ENCODE data around the gene SEC14L5.

The SEC14L5 gene

GRCh38 chr16:4968879-4969483 lies 10.9 kb downstream of the SEC14L5 start:
- no peak for TF ChIP-seq CTCF (IDR thresholded peaks at IDR 0.05)
- no peak overlapping the region for H3K4me3 ChIP-seq
- H3K27ac ChIP-seq: no peak overlapping the region
- no peak for DNase-seq (ENCODE audit: low spot score)

GRCh38 chr16:4970010-4970409 lies 11.9 kb downstream of the SEC14L5 start:
- no peak overlapping the region for H3K27ac ChIP-seq
- no peak for DNase-seq (ENCODE audit: low spot score)
- no peak overlapping the region for H3K4me3 ChIP-seq
- TF ChIP-seq CTCF (IDR thresholded peaks at IDR 0.05): no peak

- no peak for DNase-seq (ENCODE audit: low spot score)
- H3K4me3 ChIP-seq: no peak overlapping the region
- no peak overlapping the region for H3K27ac ChIP-seq
- no peak for TF ChIP-seq CTCF (IDR thresholded peaks at IDR 0.05)
These were observed 14.9 kb downstream of the SEC14L5 start for GRCh38 chr16:4972938-4973587.

- H3K4me3 ChIP-seq: no peak overlapping the region
- DNase-seq (ENCODE audit: low spot score): no peak
- no peak overlapping the region for H3K27ac ChIP-seq
- no peak for TF ChIP-seq CTCF (IDR thresholded peaks at IDR 0.05)
These were observed 17.9 kb downstream of the SEC14L5 start for GRCh38 chr16:4976079-4976478.

- no peak for TF ChIP-seq CTCF (IDR thresholded peaks at IDR 0.05)
- H3K4me3 ChIP-seq: no peak overlapping the region
- H3K27ac ChIP-seq: no peak overlapping the region
- DNase-seq (ENCODE audit: low spot score): no peak
These were observed 18.5 kb downstream of the SEC14L5 start for GRCh38 chr16:4976611-4977145.

- DNase-seq (ENCODE audit: low spot score): no peak
- H3K27ac ChIP-seq: no peak overlapping the region
These were observed 21.0 kb downstream of the SEC14L5 start for GRCh38 chr16:4979164-4979563.

More at GRCh38 chr16:4979164-4979563, 21.0 kb downstream of the SEC14L5 start:
- TF ChIP-seq CTCF (IDR thresholded peaks at IDR 0.05): no peak
- H3K4me3 ChIP-seq: no peak overlapping the region
